ENCODE data around the gene TMEM238.
"Not testable (repeated sequence)": the region's sequence is repeated elsewhere in the genome, so short reads cannot be mapped to it uniquely, and the experiment has no call there.

The TMEM238 gene

DNA sequence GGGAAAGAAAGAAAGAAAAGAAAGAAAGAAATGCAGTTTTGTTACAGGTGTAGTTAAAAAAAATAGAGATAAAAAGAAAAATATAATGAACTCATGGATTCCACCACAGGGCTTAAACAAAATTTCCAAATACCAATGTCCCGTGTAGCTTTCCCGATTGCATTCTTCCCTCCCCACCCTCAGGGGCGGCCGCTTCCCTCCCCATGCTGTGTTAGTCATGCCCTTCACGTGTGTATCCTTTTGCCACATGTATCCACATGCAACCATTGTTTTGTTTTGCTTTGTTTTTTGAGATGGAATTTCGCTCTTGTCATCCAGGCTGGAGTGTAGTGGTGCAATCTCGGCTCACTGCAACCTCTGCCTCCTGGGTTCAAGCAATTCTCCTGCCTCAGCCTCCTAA, 48.0 kb downstream of the TMEM238 start:
- DNase-seq, result no peak

DNA sequence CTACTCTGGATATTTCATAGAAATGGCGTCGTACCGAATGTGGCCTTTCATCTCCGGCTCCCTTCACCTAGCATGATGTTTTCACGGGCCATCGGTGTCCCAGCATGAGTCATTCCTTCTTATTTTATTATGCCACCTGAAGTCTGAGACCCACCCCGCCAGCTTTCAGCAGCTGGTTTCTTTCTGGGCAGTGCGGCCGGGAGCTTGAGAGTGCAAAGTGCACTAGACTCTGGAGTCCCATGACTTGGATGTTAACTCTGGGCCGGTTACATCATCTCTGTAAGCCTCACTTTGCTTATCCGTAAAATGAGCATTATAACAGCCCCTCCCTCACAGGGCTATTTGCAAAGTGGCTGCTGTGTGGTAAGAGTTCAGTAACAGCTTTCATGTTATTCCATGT, 50.2 kb downstream of the TMEM238 start:
- peak; percentile 37 for DNase-seq

DNA sequence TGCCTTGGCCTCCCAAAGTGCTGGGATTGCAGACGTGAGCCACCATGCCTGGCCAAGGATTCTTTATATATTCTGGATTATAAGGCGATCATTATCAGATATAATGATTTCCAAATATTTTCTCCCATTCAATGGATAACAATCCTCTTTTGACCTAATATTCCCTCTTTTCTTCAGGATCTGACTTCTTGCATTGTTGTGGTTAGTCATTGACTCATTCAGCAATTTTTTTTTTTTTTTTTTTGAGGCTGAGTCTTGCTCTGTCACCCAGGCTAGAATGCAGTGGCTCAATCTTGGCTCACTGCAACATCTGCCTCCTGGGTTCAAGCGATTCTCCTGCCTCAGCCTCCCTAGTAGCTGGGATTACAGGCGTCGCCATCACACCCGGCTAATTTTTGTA, 54.3 kb downstream of the TMEM238 start:
- DNase-seq, result not testable (repeated sequence)

All from DMS79 treated with DMSO at 0.1 percent for 48 hours (cell line).